OCI-LY3 (cell line): ENCODE data around the gene PNISR.

ENCODE experiments used
- H2AFZ ChIP-seq: fragments of 200-600, 300-600 bp; shearing (Covaris generic); 2 replicates; pipeline ENCODE4 v1.6.0; 2014; ENCODE audit warnings: antibody characterized with exemption, low read depth, low read length
- H3K27ac ChIP-seq: fragments of 200-600, 300-600 bp; sonication (generic); 2 replicates; pipeline ENCODE4 v1.5.1; 2014; ENCODE audit warnings: mild to moderate bottlenecking, low read length, moderate library complexity, mixed read lengths
- H3K27me3 ChIP-seq: fragments of 200-600, 300-600 bp; sonication (generic); 2 replicates; pipeline ENCODE4 v1.6.1; 2014; ENCODE audit warnings: low read depth, low read length, mixed read lengths
- H3K36me3 ChIP-seq: fragments of 200-600, 300-600 bp; sonication (generic); replicated peaks from 2 replicates; pipeline ENCODE3; 2014; ENCODE audit warnings: low read depth, low read length, mixed read lengths
- H3K4me1 ChIP-seq: fragments of 300-600, 200-600 bp; sonication (generic); 2 replicates; pipeline ENCODE4 v1.6.1; 2014; ENCODE audit warnings: low read length, mixed read lengths
- H3K4me2 ChIP-seq: fragments of 200-600, 300-600 bp; sonication (generic); 2 replicates; pipeline ENCODE4 v1.6.1; 2014; ENCODE audit warnings: low read length, mixed read lengths
- H3K4me3 ChIP-seq: fragments of 300-600, 200-600 bp; sonication (generic); 2 replicates; pipeline ENCODE4 v1.5.1; 2014; ENCODE audit warnings: antibody characterized with exemption, mild to moderate bottlenecking, low read length, moderate library complexity
- H3K79me2 ChIP-seq: fragments of 300-600, 200-600 bp; shearing (Covaris generic); 2 replicates; pipeline ENCODE4 v1.6.1; 2014; ENCODE audit warnings: mild to moderate bottlenecking, low read length, mixed read lengths
- H3K9ac ChIP-seq: fragments of 300-600, 200-600 bp; shearing (Covaris generic); 2 replicates; pipeline ENCODE4 v1.6.0; 2014; ENCODE audit warnings: mild to moderate bottlenecking, low read length, moderate library complexity
- H3K9me3 ChIP-seq: fragments of 200-600, 300-600 bp; shearing (Covaris generic); 2 replicates; pipeline ENCODE4 v1.6.1; 2014; ENCODE audit warnings: low read length, mixed read lengths; ENCODE audit not compliant: insufficient read depth
- H4K20me1 ChIP-seq: fragments of 200-600, 300-600 bp; sonication (generic); 2 replicates; pipeline ENCODE4 v1.6.1; 2016; ENCODE audit warnings: low read length, mixed read lengths; ENCODE audit not compliant: insufficient read depth
- CTCF ChIP-seq: fragments of 200-600, 300-600 bp; sonication (generic); IDR thresholded peaks from 2 replicates; pipeline ENCODE4 v1.5.1; 2014; ENCODE audit warnings: antibody characterized with exemption, low read length, low read depth
- EZH2phosphoT487 ChIP-seq: fragments of 200-600 bp; shearing (Covaris generic); IDR thresholded peaks from 2 replicates; pipeline ENCODE4 v1.6.1; 2018; ENCODE audit warnings: antibody characterized with exemption, mixed run types, low read depth

Gene PNISR

DNA sequence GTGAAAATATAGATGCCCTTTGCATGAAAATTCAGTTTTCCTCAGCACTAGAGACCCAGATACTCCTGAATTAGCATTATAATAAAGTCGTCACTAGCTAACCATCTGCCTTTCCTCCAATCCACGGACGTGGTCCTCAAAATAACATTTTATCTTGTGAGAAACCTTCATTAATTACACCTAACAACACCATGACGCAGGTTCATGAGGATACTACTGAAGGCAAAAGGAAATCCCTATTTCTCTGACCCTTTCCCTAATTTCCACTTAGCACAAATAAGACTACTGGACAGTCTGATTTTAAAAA is 1.3 kb upstream of the PNISR start:
- H3K79me2 ChIP-seq, result peaks cover 45% of the 10 kb centered on the region
- H2AFZ ChIP-seq, result no peak overlapping the region
- H4K20me1 ChIP-seq, result peaks cover 32% of the 10 kb centered on the region
- H3K27me3 ChIP-seq, result no peaks in the 10 kb centered on the region
- peak overlapping the region; percentile 90 for H3K4me3 ChIP-seq
- peak overlapping the region; percentile 74 for H3K4me2 ChIP-seq
- peak overlapping the region; percentile 94 for H3K9ac ChIP-seq
- H3K9me3 ChIP-seq, result no peaks in the 10 kb centered on the region
- peaks cover 29% of the 10 kb centered on the region for H3K4me1 ChIP-seq
- H3K27ac ChIP-seq, result peak overlapping the region; percentile 90
- H3K36me3 ChIP-seq, result peaks cover 9% of the 10 kb centered on the region
- TF ChIP-seq EZH2phosphoT487 (no peak), CTCF (no peak)

DNA sequence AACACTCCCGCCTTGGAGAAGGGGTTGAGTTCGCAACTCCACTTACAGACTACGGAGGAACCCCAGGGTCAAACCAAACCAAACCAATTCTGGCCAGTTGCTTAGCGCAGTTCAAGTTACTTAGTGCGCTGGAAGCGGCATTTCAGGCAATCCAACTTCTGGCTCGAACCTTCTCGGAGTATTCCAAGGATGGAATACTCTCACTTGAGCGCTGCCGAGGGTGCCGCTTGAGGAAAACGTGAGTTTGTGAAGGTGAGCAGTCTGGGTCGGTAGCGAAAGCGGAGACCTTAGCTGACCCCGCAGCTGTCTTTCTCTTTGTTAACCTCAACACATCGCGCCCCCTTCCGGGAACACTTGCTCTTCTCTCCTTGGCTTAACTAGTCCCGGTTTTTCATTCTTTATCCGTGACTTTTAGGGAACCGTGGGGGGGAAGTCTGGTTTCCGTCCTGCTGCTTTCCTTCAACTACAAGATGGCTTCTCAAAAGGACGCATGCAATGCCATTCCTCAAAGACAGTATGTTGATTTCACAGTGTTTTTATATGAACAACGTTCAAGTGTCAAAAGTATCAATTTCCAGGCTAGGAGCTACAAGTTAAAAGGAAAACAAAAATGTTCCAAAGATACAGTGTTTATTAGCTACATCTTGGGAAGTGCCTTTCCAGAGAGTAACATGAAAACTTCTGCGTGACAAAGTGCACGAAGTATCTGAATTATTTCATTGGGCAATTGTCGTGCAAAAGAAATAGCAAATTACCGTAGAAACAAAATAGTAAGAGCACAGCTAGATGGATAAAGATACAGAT is 741 bp upstream of the PNISR start:
- Histone ChIP-seq H3K36me3 (peaks cover 6% of the 10 kb centered on the region), H3K9ac (peak overlapping the region; percentile 94), H3K79me2 (peaks cover 50% of the 10 kb centered on the region), H2AFZ (peak overlapping the region; percentile 81), H3K27me3 (no peaks in the 10 kb centered on the region), H3K4me1 (peaks cover 29% of the 10 kb centered on the region), H3K27ac (peak overlapping the region; percentile 90), H3K9me3 (no peaks in the 10 kb centered on the region), H4K20me1 (peaks cover 38% of the 10 kb centered on the region), H3K4me3 (peak overlapping the region; percentile 90), H3K4me2 (peak overlapping the region; percentile 74)
- TF ChIP-seq CTCF (peak; percentile 52), EZH2phosphoT487 (no peak)

GRCh38 chr6:99424022-99424421 is 1.1 kb downstream of the PNISR start:
- TF ChIP-seq CTCF, result no peak
- TF ChIP-seq EZH2phosphoT487, result no peak
- H3K36me3 ChIP-seq, result peaks cover 3% of the 10 kb centered on the region
- H3K27me3 ChIP-seq, result no peaks in the 10 kb centered on the region
- H3K27ac ChIP-seq, result peak overlapping the region; percentile 90; the same call in 1 of the 2 replicates
- peaks cover 52% of the 10 kb centered on the region for H4K20me1 ChIP-seq
- H3K4me1 ChIP-seq, result peaks cover 29% of the 10 kb centered on the region
- H3K4me3 ChIP-seq, result peak overlapping the region; percentile 90
- peak overlapping the region; percentile 85 for H3K4me2 ChIP-seq
- H3K79me2 ChIP-seq, result peaks cover 69% of the 10 kb centered on the region
- H3K9me3 ChIP-seq, result no peaks in the 10 kb centered on the region
- H3K9ac ChIP-seq, result peak overlapping the region; percentile 94
- no peak overlapping the region for H2AFZ ChIP-seq

- H3K9ac ChIP-seq, result no peak overlapping the region
- H3K27me3 ChIP-seq, result no peaks in the 10 kb centered on the region
- peaks cover 35% of the 10 kb centered on the region for H3K4me1 ChIP-seq
- no peak for TF ChIP-seq CTCF
- TF ChIP-seq EZH2phosphoT487, result no peak
- H3K79me2 ChIP-seq, result peaks cover 80% of the 10 kb centered on the region
- no peak overlapping the region for H2AFZ ChIP-seq
- no peak overlapping the region for H3K27ac ChIP-seq
- H4K20me1 ChIP-seq, result peaks cover 60% of the 10 kb centered on the region
- H3K4me2 ChIP-seq, result no peak overlapping the region
- H3K36me3 ChIP-seq, result peaks cover 3% of the 10 kb centered on the region
- no peak overlapping the region for H3K4me3 ChIP-seq
- H3K9me3 ChIP-seq, result no peaks in the 10 kb centered on the region
Measured at GRCh38 chr6:99422912-99423311, 2.2 kb downstream of the PNISR start.
